Choroid plexus epithelial cell (primary cell): Measurements from ENCODE around the gene C9.
"Not testable (repeated sequence)": the region's sequence is repeated elsewhere in the genome, so short reads cannot be mapped to it uniquely, and the experiment has no call there.

Experiments
- DNase-seq: peaks from one replicate; pipeline ENCODE4 v3.0.0-alpha.2; 2010; ENCODE audit warnings: low read depth
- H3K4me3 ChIP-seq: 2 replicates; pipeline ENCODE4 v1.5.1; 2011; ENCODE audit warnings: low read depth, mild to moderate bottlenecking, control low read depth, low read length, moderate library complexity
- TF ChIP-seq, protein P1 (sequence below): conservative IDR thresholded peaks from 2 replicates; pipeline ENCODE4 v1.5.1; 2011; ENCODE audit warnings: low read depth, mild to moderate bottlenecking, control low read depth, inconsistent platforms, low read length, moderate library complexity

The C9 gene

DNA sequence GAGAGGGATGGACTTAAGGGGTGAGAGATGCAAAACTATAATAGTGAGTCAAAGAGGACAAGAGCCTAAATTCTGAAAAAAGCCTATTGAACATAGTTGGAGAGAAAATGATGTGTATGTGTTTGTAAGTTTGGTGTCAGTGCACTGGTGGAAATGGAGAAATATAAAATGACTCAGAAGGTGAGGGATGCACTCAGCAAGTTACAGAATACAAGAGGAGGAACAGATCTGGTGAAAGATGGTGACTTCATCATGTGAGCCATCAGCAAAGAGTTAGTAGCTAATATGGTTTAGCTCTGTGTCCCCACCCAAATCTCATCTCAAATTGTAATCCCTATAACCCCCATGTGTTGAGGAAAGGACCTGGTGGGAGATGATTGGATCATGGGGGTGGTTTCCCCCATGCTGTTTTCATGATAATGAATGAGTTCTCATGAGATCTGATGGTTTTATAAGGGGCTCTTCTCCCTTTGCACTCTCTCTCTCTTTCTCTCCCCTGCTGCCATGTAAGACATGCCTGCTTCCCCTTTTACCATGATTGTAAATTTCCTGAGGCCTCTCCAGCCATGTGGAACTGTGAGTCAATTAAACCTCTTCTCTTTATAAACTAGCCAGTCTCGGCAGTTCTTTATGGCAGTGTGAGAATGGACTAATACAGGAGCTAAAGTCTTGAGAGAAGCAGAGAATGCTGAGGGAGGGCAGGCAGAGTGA, 114.6 kb downstream of the C9 start:
- TF ChIP-seq, protein P1, sequence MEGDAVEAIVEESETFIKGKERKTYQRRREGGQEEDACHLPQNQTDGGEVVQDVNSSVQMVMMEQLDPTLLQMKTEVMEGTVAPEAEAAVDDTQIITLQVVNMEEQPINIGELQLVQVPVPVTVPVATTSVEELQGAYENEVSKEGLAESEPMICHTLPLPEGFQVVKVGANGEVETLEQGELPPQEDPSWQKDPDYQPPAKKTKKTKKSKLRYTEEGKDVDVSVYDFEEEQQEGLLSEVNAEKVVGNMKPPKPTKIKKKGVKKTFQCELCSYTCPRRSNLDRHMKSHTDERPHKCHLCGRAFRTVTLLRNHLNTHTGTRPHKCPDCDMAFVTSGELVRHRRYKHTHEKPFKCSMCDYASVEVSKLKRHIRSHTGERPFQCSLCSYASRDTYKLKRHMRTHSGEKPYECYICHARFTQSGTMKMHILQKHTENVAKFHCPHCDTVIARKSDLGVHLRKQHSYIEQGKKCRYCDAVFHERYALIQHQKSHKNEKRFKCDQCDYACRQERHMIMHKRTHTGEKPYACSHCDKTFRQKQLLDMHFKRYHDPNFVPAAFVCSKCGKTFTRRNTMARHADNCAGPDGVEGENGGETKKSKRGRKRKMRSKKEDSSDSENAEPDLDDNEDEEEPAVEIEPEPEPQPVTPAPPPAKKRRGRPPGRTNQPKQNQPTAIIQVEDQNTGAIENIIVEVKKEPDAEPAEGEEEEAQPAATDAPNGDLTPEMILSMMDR = no peak
- no peak overlapping the region for H3K4me3 ChIP-seq
- DNase-seq = no peak

DNA sequence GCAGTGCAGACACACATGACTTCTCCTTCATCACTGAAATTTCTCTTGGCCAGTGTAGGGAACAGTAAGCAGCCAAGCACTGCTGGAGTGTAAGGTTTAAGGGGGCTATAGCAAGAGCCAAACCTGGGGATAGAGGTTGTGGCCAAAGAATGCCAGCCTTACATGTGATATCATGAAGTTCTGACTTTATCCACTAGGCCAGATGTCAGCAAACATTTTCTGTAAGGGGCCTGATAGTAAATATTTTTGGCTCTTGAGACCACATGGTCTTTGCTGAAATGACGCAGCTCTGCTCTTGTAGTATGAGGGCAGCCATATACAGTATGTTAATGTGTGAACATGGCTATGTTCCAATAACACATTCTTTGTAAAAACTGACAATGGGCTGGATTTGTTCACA, 115.2 kb downstream of the C9 start:
- TF ChIP-seq, protein P1 = no peak
- H3K4me3 ChIP-seq = no peak overlapping the region
- DNase-seq = no peak

DNA sequence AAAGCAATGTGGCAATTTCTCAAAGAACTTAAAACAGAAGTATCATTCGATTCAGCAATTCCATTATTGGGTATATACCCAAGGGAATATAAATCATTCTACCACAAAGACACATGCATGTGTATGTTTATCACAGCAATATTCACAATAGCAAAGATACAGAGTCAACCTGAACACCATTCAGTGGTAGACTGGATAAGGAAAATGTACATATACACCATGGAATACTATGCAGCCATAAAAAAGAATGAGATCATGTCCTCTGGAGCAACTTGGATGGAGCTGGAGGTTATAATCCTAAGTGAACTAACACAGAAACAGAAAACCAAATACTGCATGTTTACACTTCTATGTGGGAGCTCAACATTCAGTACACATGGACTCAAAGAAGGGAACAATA, 123.5 kb downstream of the C9 start:
- TF ChIP-seq, protein P1 = no peak

DNA sequence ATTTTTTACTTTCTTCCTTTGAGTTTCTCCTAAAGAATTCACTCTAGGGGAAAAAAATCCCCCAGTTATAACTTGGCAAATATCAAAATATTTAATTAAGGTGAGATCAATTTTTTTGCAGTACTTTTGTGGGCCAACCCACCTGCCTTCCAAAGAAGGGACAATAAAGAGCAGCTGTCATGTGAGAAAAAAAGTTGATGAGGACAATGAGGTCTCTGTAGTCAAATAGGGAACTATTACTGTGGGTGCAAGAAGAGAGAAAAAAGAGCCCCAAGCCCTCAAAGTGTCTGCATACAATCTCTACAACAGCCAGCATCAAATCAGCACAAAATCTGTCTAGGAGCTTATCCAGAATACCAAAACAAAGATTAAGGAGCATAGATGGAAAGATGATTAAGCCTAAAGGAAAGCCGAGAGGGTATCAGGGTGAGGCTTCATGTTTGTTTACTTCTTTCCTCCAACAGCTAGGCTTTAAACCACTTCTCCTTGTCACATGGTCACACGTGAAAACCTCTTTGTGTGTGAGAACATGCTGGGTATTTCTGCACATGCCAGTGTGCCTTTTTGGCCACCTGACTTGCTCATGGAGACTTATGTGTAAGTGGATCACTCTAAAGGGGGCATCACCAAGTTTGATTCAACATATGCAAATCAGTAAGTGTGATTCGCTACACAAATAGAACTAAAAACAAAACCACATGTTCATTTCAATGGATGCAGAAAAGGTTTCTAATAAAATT, 125.8 kb downstream of the C9 start:
- no peak for DNase-seq
- no peak overlapping the region for H3K4me3 ChIP-seq
- TF ChIP-seq, protein P1 = no peak

More for the DNA sequence above, 123.5 kb downstream of the C9 start:
- H3K4me3 ChIP-seq = no peak overlapping the region
- DNase-seq = no peak

DNA sequence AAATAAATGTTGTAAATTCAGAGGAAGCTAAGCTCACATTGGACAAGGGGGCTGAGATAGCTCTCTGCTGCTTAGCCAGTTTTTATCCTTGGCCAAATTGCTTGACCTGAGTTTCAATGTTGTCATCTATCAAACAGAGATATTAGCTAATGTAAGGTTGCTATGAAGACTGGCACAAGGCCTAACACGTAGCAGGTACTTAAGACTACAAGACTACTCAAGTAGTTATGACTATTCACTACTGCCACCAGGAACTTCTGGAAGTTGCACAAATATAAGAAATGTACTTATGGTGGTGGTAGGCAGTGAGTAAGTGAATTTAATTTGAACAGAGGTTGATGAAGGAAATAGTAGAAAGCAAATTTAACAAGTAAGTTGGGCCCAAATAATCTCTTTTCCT, 127.6 kb downstream of the C9 start:
- TF ChIP-seq, protein P1 = no peak
- no peak overlapping the region for H3K4me3 ChIP-seq
- DNase-seq = no peak

DNA sequence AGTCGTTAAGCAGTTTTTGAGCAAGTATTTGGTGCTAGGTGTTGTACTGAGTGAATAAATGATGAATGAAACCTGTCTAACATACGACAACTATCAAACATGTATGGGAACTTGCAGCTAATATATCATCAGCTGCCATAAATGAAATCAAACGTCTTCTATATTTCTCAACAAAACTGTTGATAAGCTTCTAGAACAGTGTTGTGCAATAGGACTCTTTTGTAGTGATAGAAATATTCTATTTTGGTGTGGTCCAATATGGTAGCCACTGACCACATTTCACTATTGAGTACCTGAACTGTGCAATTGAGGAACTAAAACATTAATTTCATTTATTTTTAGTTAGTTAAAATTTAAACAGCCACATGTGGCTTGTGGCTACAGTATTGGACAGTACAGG, 128.6 kb downstream of the C9 start:
- TF ChIP-seq, protein P1 = no peak
- no peak for DNase-seq
- no peak overlapping the region for H3K4me3 ChIP-seq

DNA sequence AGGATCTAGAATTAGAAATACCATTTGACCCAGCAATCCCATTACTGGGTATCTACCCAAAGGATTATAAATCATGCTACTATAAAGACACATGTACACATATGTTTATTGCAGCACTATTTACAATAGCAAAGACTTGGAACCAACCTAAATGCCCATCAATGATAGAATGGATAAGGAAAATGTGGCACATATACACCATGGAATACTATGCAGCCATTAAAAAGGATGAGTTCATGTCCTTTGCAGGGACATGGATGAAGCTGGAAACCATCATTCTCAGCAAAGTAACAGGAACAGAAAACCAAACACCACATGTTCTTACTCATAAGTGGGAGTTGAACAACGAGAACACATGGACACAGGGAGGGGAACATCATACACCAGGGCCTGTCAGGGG, 129.8 kb downstream of the C9 start:
- H3K4me3 ChIP-seq, DNase-seq: not testable (repeated sequence)
